IMR-90 (cell line): ENCODE data around the gene TGFBR2. TPM values are rescaled to one million over a fixed set of nuclear protein-coding genes. Genes with fewer than 3 reads are reported as not detected.

Experiments
- ATAC-seq: fragments of 200-7000 bp; cut with Tn5 transposase; 2 replicates; pipeline ENCODE4 v1.9.1; 2020; ENCODE audit warnings: low read depth, mild to moderate bottlenecking, moderate library complexity
- BruUV-seq: library from RNA; stranded (reverse); fragments of 400-500 nt; replicated peaks from 2 replicates; lab custom pipeline; 2021; lab: Mats Ljungman, UMichigan
- CTCF ChIA-PET: fragments of 300-600 bp; formaldehyde crosslinking; extraction: SDS; loops from one replicate; lab custom pipeline; 2021; ENCODE audit warnings: antibody characterized with exemption; lab: Yijun Ruan, JAX
- POLR2A ChIA-PET: fragments of 300-600 bp; sonication (Branson Sonifier 250); formaldehyde crosslinking; loops from one replicate; lab custom pipeline; 2022; ENCODE audit warnings: antibody characterized with exemption; ENCODE audit not compliant: unreplicated experiment; lab: Charles Lee
- DNase-seq: peaks from one replicate; pipeline ENCODE4 v3.0.0; 2013
- H2AFZ ChIP-seq: replicated peaks from 2 replicates; pipeline ENCODE3; 2013; ENCODE audit warnings: low read length, mild to moderate bottlenecking; ENCODE audit not compliant: poor library complexity
- H2AK5ac ChIP-seq: 2 replicates; pipeline ENCODE4 v1.6.1; 2013; ENCODE audit warnings: low read depth, low read length, inconsistent platforms
- H2AK9ac ChIP-seq: replicated peaks from 2 replicates; pipeline ENCODE3; 2013; ENCODE audit warnings: mild to moderate bottlenecking, low read depth, low read length, moderate library complexity; ENCODE audit not compliant: poor library complexity
- H2BK120ac ChIP-seq: 2 replicates; pipeline ENCODE4 v1.6.1; 2013; ENCODE audit warnings: low read depth, low read length, inconsistent platforms
- H2BK15ac ChIP-seq: 3 replicates; pipeline ENCODE4 v1.6.1; 2013; ENCODE audit warnings: low read depth, low read length, inconsistent platforms
- H2BK20ac ChIP-seq: 2 replicates; pipeline ENCODE4 v1.6.1; 2013; ENCODE audit warnings: low read depth, mild to moderate bottlenecking, inconsistent platforms, low read length, moderate library complexity
- H2BK5ac ChIP-seq: 2 replicates; pipeline ENCODE4 v1.6.1; 2013; ENCODE audit warnings: mild to moderate bottlenecking, low read depth, low read length, inconsistent platforms; ENCODE audit not compliant: poor library complexity, severe bottlenecking
- H3K14ac ChIP-seq: replicated peaks from 2 replicates; pipeline ENCODE4 v1.6.1; 2013; ENCODE audit warnings: low read depth, low read length, inconsistent platforms
- H3K18ac ChIP-seq: 2 replicates; pipeline ENCODE4 v1.6.1; 2013; ENCODE audit warnings: low read depth, low read length, control low read depth
- H3K23ac ChIP-seq: 2 replicates; pipeline ENCODE4 v1.6.1; 2013; ENCODE audit warnings: low read depth, low read length, inconsistent platforms
- H3K27ac ChIP-seq: 2 replicates; pipeline ENCODE4 v1.5.1; 2013; ENCODE audit warnings: mild to moderate bottlenecking, control low read depth, low read length; ENCODE audit not compliant: insufficient read depth
- H3K27me3 ChIP-seq: 2 replicates; pipeline ENCODE4 v1.6.1; 2013; ENCODE audit warnings: low read length; ENCODE audit not compliant: control insufficient read depth, insufficient read depth
- H3K36me3 ChIP-seq: 2 replicates; pipeline ENCODE4 v1.6.1; 2013; ENCODE audit warnings: low read length, mixed read lengths; ENCODE audit not compliant: control insufficient read depth, insufficient read depth
- H3K4ac ChIP-seq: 2 replicates; pipeline ENCODE4 v1.6.1; 2013; ENCODE audit warnings: low read depth, low read length, inconsistent platforms
- H3K4me1 ChIP-seq: 2 replicates; pipeline ENCODE4 v1.6.1; 2013; ENCODE audit warnings: low read length, mixed read lengths; ENCODE audit not compliant: control insufficient read depth, insufficient read depth
- H3K4me2 ChIP-seq: 2 replicates; pipeline ENCODE4 v1.6.1; 2013; ENCODE audit warnings: low read depth, mild to moderate bottlenecking, control low read depth, low read length, moderate library complexity
- H3K4me3 ChIP-seq: 2 replicates; pipeline ENCODE4 v1.5.1; 2013; ENCODE audit warnings: low read depth, mild to moderate bottlenecking, control low read depth, low read length, moderate library complexity; ENCODE audit not compliant: insufficient read depth
- H3K56ac ChIP-seq: 2 replicates; pipeline ENCODE4 v1.6.1; 2013; ENCODE audit warnings: low read length, inconsistent platforms; ENCODE audit not compliant: insufficient read depth; ENCODE audit errors: extremely low read depth
- H3K79me1 ChIP-seq, 2 experiments: 2 replicates each; pipeline ENCODE4 v1.6.1; 2013; ENCODE audit warnings: low read length in 2 of 2, inconsistent platforms in 1 of 2, low read depth in 1 of 2
- H3K9ac ChIP-seq: 2 replicates; pipeline ENCODE4 v1.6.1; 2013; ENCODE audit warnings: low read depth, low read length, control low read depth
- H3K9me1 ChIP-seq: 2 replicates; pipeline ENCODE4 v1.6.1; 2013; ENCODE audit warnings: low read length, inconsistent platforms; ENCODE audit not compliant: insufficient read depth
- H3K9me3 ChIP-seq: 2 replicates; pipeline ENCODE4 v1.6.1; 2013; ENCODE audit warnings: low read length; ENCODE audit not compliant: control insufficient read depth, insufficient read depth
- H4K20me1 ChIP-seq: 2 replicates; pipeline ENCODE4 v1.6.1; 2013; ENCODE audit warnings: low read length, inconsistent platforms; ENCODE audit not compliant: insufficient read depth
- H4K5ac ChIP-seq: 2 replicates; pipeline ENCODE4 v1.6.1; 2013; ENCODE audit warnings: mild to moderate bottlenecking, low read depth, low read length, control low read depth
- H4K8ac ChIP-seq, 2 experiments: 2 replicates each; pipeline ENCODE4 v1.6.1; 2013; ENCODE audit warnings: low read depth in 2 of 2, low read length in 2 of 2, control low read depth in 1 of 2, inconsistent platforms in 1 of 2
- H4K91ac ChIP-seq: 2 replicates; pipeline ENCODE4 v1.6.1; 2013; ENCODE audit warnings: low read depth, low read length, inconsistent platforms; ENCODE audit not compliant: insufficient read depth
- FOS ChIP-seq: fragments of 150-350 bp; IDR thresholded peaks from 2 replicates; pipeline ENCODE4 v1.6.1; 2016; ENCODE audit warnings: low read depth, low read length
- MAFK ChIP-seq: IDR thresholded peaks from 2 replicates; pipeline ENCODE4 v1.6.1; 2012; ENCODE audit warnings: low read depth, low read length, improper control_type of control experiment
- MXI1 ChIP-seq: IDR thresholded peaks from 2 replicates; pipeline ENCODE4 v1.6.1; 2012; ENCODE audit warnings: low read depth, mild to moderate bottlenecking, low read length, moderate library complexity, borderline replicate concordance
- POLR2A ChIP-seq: IDR thresholded peaks from 2 replicates; pipeline ENCODE4 v1.6.1; 2012; ENCODE audit warnings: mild to moderate bottlenecking, low read depth, low read length
- RCOR1 ChIP-seq: IDR thresholded peaks from 2 replicates; pipeline ENCODE4 v1.6.1; 2012; ENCODE audit warnings: mild to moderate bottlenecking, low read length, improper control_type of control experiment; ENCODE audit not compliant: insufficient replicate concordance
- SMC3 ChIP-seq: fragments of 150-350 bp; IDR thresholded peaks from 2 replicates; pipeline ENCODE4 v1.6.1; 2016; ENCODE audit warnings: low read depth, mild to moderate bottlenecking, antibody characterized with exemption, low read length, moderate library complexity
- WGBS, 2 experiments: methylation state at CpG; one replicate each; pipeline versions ENCODE4 v1.1.5 to v1.1.7; 2013; ENCODE audit warnings: missing lambda C conversion rate in 2 of 2; ENCODE audit not compliant: insufficient read length in 1 of 2; ENCODE audit errors: extremely low coverage in 2 of 2; 5-methylcytosine and 5-hydroxymethylcytosine counted together
- dilution Hi-C: fragments of 300-500 bp; cut with HindIII; formaldehyde crosslinking; loops from one replicate; pipeline ENCODE4 v1.14.3; 2018; ENCODE audit warnings: low sequenced_read_pairs; ENCODE audit not compliant: unreplicated experiment
- in situ Hi-C: fragments of 300-500 bp; cut with MboI; formaldehyde crosslinking; loops from 3 replicates; pipeline ENCODE4 v1.14.3; 2019; ENCODE audit warnings: low sequenced_read_pairs, inconsistent platforms, mixed read lengths
- intact Hi-C: fragments of 100-400 bp; cut with micrococcal nuclease; formaldehyde crosslinking; loops from 2 replicates; pipeline ENCODE4 v1.10.0; 2022
- polyA plus RNA-seq, 3 experiments: library from polyadenylated mRNA; depleted of rRNA; stranded (reverse); fragments of >200 nt; gene quantifications; 2 replicates each; pipeline ENCODE4 v1.2.3, GENCODE V29; 2012; ENCODE audit warnings: low replicate concordance in 1 of 3
- total RNA-seq: library from RNA; depleted of rRNA; stranded (reverse); fragments of >200 nt; gene quantifications from 2 replicates; pipeline ENCODE4 v1.2.3, GENCODE V29; 2012
- TF ChIP-seq, protein P1 (sequence below): fragments of 150-350 bp; IDR thresholded peaks from 2 replicates; pipeline ENCODE4 v1.6.1; 2017; ENCODE audit warnings: mild to moderate bottlenecking, antibody characterized with exemption, low read length, low read depth

The TGFBR2 gene
- total and polyA plus RNA-seq, 2 of the 4 experiments (the other 2 are of a cell fraction), result 63.7 to 87.5 TPM

DNA sequence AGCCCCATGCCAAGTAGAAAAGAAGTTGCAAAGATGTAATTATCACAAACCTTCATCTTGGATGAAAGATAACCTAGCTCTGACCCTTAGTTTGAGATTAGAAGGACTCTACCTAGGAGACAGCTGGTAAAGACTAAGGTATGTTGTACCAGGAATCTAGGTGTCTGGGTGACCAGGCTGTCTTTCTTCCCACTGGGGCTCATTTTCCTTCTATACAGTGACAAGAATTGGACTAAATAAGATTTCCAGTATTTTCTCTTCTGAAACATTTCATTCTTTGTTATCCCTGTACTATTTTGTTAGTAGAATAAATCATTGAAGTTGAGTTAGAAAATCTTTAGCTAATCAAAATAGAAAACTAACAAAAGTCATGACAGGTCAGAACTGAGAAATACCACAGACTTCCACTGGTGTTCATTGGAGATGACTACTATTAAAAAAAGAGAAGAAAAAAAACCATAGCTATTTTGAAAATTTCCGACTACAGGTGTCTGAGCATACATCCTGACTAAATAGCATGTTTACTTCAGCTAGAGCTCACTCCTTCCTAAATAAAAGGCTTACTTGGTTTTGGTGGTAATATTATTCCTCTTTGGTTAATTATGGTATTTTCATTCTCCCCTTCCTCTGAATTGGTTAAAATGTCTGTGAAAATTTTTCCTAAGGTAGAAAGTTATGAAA, 10.1 kb downstream of the TGFBR2 start (continued):
- TF ChIP-seq, protein P1, sequence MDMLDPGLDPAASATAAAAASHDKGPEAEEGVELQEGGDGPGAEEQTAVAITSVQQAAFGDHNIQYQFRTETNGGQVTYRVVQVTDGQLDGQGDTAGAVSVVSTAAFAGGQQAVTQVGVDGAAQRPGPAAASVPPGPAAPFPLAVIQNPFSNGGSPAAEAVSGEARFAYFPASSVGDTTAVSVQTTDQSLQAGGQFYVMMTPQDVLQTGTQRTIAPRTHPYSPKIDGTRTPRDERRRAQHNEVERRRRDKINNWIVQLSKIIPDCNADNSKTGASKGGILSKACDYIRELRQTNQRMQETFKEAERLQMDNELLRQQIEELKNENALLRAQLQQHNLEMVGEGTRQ, result no peak
- no peak for TF ChIP-seq POLR2A

DNA sequence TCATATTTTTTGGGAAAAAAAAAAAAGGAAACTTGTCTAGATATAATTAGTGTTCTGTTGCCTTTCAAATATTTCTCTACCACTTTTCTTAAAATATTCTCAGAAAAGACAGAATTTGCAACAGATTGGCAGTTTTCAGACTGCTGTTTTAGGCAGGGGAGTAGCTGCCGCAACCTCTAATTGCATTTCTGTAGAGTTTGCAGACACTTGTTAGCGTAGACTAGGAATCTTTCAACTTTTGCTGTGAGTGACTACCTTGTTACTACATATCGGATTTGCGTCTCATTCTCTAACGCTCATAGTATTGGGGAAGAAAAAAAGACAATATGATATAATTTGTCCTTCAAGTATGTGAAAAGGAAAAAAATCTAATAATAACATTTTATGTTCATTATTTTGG, 10.7 kb downstream of the TGFBR2 start:
- Histone ChIP-seq H3K9me3 (no peaks in the 10 kb centered on the region), H3K14ac (no peak overlapping the region), H4K20me1 (peaks cover 25% of the 10 kb centered on the region; the same call in 1 of the 2 replicates), H3K4me1 (peaks cover 20% of the 10 kb centered on the region), H2BK5ac (no peak overlapping the region), H4K8ac (no peak overlapping the region), H3K27ac (no peak overlapping the region), H3K4ac (no peak overlapping the region), H3K4me3 (no peak overlapping the region), H4K91ac (no peak overlapping the region), H3K18ac (no peak overlapping the region), H2AFZ (no peak overlapping the region), H4K5ac (no peak overlapping the region), H3K27me3 (no peaks in the 10 kb centered on the region), H2BK15ac (no peak overlapping the region), H3K56ac (no peak overlapping the region), H3K9ac (no peak overlapping the region), H2AK9ac (no peak overlapping the region), H2BK20ac (no peak overlapping the region), H3K23ac (no peak overlapping the region), H2BK120ac (no peak overlapping the region), H2AK5ac (no peak overlapping the region), H3K4me2 (no peak overlapping the region), H3K36me3 (peaks cover 1% of the 10 kb centered on the region; the same call in 1 of the 2 replicates), H3K9me1 (peaks cover 14% of the 10 kb centered on the region), H3K79me1 (peaks cover 37 to 73% of the 10 kb centered on the region in 2 experiments)
- intact Hi-C loops (no loop called here), in situ Hi-C loops (no loop called here), dilution Hi-C loops (no loop called here)
- WGBS, 2 experiments, result no CpG with 5 or more reads among the region's 5 CpGs
- DNase-seq (no peak), ATAC-seq (no peak)
- ChIA-PET CTCF (interaction anchor here (0.6 to 1.5 kb wide), 3 partner anchors 38 to 574 kb away, joined by 3 to 10 read pairs (median 4); no protein-coding TSS in a partner anchor), POLR2A (no interaction called here)
- no TSS peak for BruUV-seq
- TF ChIP-seq MXI1 (no peak), FOS (no peak), MAFK (no peak), SMC3 (no peak), RCOR1 (no peak)
